Mucosa of descending colon (tissue), 3 donors: ENCODE results near the gene TCF4. TPM values are rescaled to one million over a fixed set of nuclear protein-coding genes. Genes with fewer than 3 reads are reported as not detected.

Experiments used
- ATAC-seq: fragments of 200-7000 bp; cut with Tn5 transposase; one replicate; pipeline ENCODE4 v1.9.1; 2020; ENCODE audit warnings: mild to moderate bottlenecking, moderate library complexity
- DNase-seq, 3 donors: peaks; one replicate each; pipeline ENCODE4 v3.0.0-alpha.2; 2020
- H3K36me3 ChIP-seq: fragments of 200-600 bp; one replicate; pipeline ENCODE4 v1.8.0; 2021; ENCODE audit warnings: low read depth, mild to moderate bottlenecking
- H3K4me1 ChIP-seq: fragments of 200-600 bp; one replicate; pipeline ENCODE4 v1.8.0; 2021; ENCODE audit warnings: low read depth, mild to moderate bottlenecking
- H3K4me3 ChIP-seq: fragments of 200-600 bp; one replicate; pipeline ENCODE4 v1.8.0; 2021; ENCODE audit warnings: mild to moderate bottlenecking
- H3K9me3 ChIP-seq: fragments of 200-600 bp; one replicate; pipeline ENCODE4 v1.8.0; 2021; ENCODE audit warnings: mild to moderate bottlenecking
- CTCF ChIP-seq: fragments of 200-600 bp; IDR thresholded peaks from one replicate; pipeline ENCODE4 v1.8.0; 2022; ENCODE audit warnings: antibody characterized with exemption, mild to moderate bottlenecking
- intact Hi-C, 2 donors: fragments of 100-400 bp; cut with DNase I in 1 of 2; cut with micrococcal nuclease in 1 of 2; formaldehyde crosslinking; loops; one replicate each; pipeline versions ENCODE4 v1.11.0 to v1.11.1; 2022; cut with DNase I, micrococcal nuclease
- total RNA-seq, 3 donors: library from RNA; stranded (reverse); fragmentation: NEBNext Ultra II Directional in 2 of 3; extraction: Animal tissue kit (Norgen Biotek cat#: 25700) in 2 of 3; gene quantifications; one replicate each; pipeline versions ENCODE4 v1.2.1 to v1.2.4, GENCODE V29; 2021 to 2023
- donor health status: DM: no; HTN: no; CAD: no; lungs with moderate emphysema.
- donor health status: DM: no; HTN: no; CAD: no.
- donor health status: DM: no; HTN: yes; CAD: no.

TCF4 gene
- total RNA-seq, 3 donors from 2014 or later: 20.7 to 88.2 (median 24.6) TPM

- intact Hi-C loops: no loop called here
- Histone ChIP-seq H3K36me3 (no peaks in the 10 kb centered on the region), H3K9me3 (no peaks in the 10 kb centered on the region), H3K4me1 (no peaks in the 10 kb centered on the region), H3K4me3 (no peak overlapping the region)
- TF ChIP-seq CTCF: no peak
- no peak for ATAC-seq
- no peak for DNase-seq
These were observed 123.4 kb downstream of the TCF4 start for GRCh38 chr18:55464581-55464980.

- Histone ChIP-seq H3K9me3 (no peaks in the 10 kb centered on the region), H3K4me3 (no peak overlapping the region), H3K36me3 (no peaks in the 10 kb centered on the region), H3K4me1 (no peaks in the 10 kb centered on the region)
- intact Hi-C loops: no loop called here
- DNase-seq (no peak), ATAC-seq (no peak)
- TF ChIP-seq CTCF: no peak
These were observed 125.3 kb downstream of the TCF4 start for GRCh38 chr18:55462652-55463051.

GRCh38 chr18:55461848-55462247 lies 126.1 kb downstream of the TCF4 start:
- TF ChIP-seq CTCF: no peak
- DNase-seq (no peak), ATAC-seq (no peak)
- Histone ChIP-seq H3K9me3 (no peaks in the 10 kb centered on the region), H3K4me3 (no peak overlapping the region), H3K36me3 (no peaks in the 10 kb centered on the region), H3K4me1 (no peaks in the 10 kb centered on the region)
- intact Hi-C loops: no loop called here

- H3K36me3 ChIP-seq: no peaks in the 10 kb centered on the region
- DNase-seq: no peak
- H3K4me3 ChIP-seq: no peak overlapping the region
- TF ChIP-seq CTCF: no peak
- no peaks in the 10 kb centered on the region for H3K4me1 ChIP-seq
- ATAC-seq: no peak
- H3K9me3 ChIP-seq: no peaks in the 10 kb centered on the region
- intact Hi-C loops: no loop called here
These were observed 129.4 kb downstream of the TCF4 start for GRCh38 chr18:55458456-55459203.

GRCh38 chr18:55457028-55457427 lies 131.0 kb downstream of the TCF4 start:
- no peak for TF ChIP-seq CTCF
- DNase-seq: no peak
- Histone ChIP-seq H3K4me1 (no peaks in the 10 kb centered on the region), H3K4me3 (no peak overlapping the region), H3K36me3 (no peaks in the 10 kb centered on the region), H3K9me3 (no peaks in the 10 kb centered on the region)
- intact Hi-C loops: no loop called here
- ATAC-seq: no peak
